HG02970 (cell line): ENCODE results near the gene ZNF628.

Source experiments
- ATAC-seq: cut with Tn5 transposase; IDR thresholded peaks from one replicate; pipeline ENCODE4 v1.9.1; 2021; ENCODE audit warnings: mild to moderate bottlenecking, moderate library complexity, moderate number of reproducible peaks; ENCODE audit not compliant: unreplicated experiment, low FRiP score

Gene ZNF628

DNA sequence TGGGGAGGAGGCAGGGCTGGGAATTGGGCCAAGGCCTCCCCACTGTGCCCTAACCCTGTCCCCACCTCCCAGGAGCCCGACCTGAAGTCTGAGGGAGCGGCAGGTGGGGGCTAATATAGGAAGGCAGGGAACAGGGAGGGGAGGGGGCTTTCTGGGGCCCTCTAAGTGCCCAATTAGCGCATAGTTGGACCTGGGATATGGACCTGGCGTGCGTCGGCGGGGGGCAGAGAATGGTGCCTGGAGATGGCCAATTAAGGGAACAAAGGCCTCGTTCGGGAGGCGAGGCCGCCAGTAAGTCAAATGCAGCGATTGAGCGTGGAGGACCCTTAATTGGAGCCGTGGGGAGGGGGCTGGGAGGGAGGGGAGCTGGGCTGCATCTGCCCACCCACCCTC, 11.8 kb upstream of the ZNF628 start, which contains the start of gene C19orf85:
Gene C19orf85, minus strand, starts transcription at position 90 of the 393 bp plus-strand sequence. CDS start 197 bp downstream, outside the sequence.
- no peak for ATAC-seq

DNA sequence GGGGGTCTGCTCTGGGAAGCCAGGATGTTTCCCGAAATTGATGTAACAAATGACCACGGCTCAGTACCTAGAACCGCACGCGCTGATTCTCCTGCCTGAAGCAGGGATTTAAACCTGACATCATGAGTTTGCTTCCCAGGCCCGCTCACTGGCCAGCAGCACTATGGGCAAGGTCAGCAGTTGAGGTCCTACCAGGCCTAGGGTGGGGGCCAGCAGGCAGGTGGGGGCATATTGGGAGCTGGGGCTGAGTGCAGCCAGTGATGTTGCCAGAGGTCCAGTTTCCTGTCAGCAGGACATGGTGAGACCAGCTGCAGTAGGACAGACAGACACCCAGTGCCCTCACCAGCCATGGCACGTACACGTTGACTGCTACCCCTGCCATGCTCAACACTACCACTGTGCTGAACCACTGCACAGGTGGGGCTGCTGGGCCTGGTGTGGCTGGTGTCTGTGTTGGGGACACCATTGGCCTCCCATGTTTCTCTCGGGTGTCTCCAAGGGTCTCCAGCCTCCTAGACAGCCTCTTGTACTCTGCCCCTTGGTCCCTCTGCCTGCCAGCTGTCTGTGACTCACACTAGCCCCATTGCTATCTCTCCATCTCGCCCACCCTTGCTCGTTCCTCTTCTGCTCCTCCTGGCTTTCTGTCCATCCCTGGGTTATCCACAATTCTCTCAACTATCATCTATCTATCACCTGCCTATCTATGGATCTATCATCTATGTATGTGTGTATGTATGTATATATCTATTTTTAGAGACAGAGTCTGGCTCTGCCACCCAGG, 10.8 kb upstream of the ZNF628 start:
- ATAC-seq = no peak

DNA sequence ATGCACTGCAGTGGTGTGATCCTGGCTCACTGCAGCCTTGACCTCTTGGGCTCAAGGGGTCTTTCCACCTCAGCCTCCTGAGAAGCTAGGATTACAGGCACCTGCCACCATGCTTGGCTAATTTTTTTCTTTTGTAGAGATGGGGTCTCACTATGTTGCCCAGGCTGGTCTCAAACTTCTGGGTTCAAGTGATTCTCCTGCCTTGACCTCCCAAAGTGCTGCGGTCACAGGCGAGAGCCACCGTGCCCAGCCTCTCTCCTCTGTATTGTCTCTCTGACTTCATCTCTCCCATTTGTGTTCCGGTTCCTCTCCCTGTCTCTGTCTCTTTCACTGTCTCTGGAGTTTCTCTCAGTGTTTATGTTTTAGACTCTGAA, 10.2 kb upstream of the ZNF628 start:
- no peak for ATAC-seq

DNA sequence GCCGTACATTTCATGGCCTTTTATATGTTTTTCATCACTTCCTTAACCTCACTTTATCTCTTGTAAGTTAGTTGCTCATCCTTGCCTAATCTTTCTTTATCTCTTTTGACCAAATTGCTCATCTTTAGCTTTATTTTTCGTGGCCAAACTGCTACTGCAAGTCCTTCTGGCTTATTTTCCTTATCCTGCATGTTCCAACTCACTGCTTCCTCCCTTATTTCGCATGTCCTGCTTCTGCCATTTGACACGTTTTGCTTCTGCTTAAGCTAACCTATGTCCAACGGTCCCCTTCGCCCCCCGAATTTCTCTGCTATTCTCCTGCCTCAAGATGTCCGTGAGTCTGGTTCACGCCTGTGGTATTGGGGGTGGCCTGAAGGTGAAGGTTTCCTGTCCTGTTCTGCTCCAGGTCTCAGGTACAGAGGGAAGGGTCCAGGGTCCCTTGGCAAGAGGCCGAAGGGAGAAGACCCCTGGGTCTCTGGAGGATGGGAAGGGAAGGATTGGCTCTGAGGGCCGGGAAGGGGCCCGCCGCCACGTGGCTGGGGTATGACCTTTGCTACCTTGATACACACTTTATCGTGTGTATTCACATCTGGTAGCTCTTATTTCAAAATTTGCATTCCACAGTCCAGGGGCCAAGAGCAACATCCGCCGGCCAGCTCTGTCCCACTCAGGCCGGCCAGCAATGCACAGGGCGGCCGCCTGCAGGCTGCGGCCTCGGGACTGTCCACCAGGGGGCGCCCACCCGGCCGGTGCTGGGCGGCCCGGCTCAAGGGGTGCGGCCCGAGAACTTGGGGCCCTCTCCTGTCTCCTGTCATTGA, 9.0 kb upstream of the ZNF628 start:
- ATAC-seq = no peak

DNA sequence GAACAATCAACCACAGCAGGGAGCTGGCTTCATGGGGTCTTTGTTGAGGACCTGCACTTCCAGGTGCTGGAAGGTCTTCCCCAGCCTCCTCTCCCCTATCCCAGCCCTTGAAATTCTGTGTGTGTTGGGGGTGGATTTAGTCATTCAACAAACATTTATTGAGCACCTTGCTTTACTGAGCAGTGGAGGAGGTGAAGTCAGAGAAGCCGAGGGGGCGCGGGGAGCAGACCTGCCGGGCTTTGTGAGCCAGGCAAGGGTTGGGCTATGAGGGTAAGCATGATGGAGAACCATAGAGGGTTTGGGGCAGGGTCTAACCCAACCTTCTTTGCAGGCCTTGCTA, 8.4 kb upstream of the ZNF628 start:
- ATAC-seq = no peak

DNA sequence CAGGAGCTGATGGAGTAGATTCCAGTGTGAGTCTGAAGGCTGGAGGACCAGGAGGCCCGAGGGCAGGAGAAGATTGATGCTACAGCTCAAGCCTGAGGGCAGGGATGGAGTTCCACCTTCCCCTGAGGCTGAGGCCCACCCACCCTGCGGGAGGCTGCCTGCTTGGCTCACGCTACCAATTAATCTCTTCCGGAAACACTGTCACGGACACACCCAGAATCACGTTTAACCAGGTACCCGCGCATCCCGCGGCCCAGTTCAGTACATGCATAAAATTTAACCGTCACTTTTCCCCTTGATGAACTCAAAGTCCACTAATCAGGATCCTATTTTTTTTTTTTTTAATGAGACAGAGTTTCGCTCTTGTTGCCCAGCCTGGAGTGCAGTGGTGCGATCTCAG, 5.2 kb upstream of the ZNF628 start:
- ATAC-seq = no peak

DNA sequence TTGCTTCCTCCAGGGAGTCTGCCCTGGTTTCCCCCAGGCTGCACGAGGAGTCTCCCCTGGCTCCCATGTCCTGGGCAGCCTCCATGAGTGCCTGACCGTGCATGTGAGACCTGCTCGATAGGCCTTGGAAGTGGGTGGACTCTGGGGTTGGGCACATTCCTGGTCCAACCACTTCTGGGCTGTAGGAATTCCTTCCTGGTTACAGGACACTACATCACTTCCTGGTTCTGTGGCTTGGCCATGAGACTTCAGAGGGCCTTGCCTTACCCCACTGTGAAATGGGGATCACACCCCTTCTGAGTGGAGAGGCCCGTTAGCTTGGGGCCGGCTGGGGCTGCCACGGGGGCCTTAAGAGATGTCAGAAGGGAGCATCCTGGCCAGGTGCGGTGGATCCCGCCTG, 4.0 kb upstream of the ZNF628 start:
- no peak for ATAC-seq

DNA sequence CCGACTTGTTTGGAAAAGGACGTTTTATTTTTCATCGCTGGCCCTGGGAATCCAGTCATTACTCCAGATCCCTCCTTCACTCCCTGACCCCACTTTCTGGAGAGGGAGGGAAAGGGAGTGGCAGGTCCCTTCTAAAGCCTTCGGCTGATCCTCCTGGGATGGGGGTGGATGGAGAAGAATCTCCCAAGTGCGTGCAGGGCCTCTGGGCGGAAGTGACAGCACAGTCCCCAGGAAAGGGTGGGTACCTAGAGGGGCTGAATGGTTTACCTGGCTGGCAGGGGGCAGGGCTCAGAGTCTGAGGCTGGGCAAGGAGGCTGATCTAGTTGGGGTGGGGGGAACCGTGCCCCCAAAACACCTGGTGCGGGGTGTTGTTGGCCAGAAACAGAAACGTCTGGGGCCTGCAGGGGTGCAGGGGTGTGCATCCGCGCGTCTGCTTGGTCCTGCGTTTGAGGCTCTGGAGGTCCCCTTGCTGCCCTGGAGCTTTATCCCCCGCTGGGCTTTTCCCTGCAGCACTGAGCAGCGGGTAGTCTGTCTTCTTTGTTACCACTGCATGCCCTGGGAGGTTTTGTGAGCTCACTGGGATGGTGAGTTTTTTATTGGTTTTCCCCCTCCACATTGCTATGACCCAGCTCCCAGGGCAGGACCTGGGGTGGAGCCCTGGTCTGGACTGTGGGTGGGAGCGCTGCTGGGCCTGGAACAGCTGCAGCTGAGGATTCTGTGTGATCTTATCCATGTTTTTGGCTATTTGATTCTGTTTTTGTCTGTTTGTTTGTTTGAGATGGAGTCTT, 3.0 kb upstream of the ZNF628 start:
- no peak for ATAC-seq

DNA sequence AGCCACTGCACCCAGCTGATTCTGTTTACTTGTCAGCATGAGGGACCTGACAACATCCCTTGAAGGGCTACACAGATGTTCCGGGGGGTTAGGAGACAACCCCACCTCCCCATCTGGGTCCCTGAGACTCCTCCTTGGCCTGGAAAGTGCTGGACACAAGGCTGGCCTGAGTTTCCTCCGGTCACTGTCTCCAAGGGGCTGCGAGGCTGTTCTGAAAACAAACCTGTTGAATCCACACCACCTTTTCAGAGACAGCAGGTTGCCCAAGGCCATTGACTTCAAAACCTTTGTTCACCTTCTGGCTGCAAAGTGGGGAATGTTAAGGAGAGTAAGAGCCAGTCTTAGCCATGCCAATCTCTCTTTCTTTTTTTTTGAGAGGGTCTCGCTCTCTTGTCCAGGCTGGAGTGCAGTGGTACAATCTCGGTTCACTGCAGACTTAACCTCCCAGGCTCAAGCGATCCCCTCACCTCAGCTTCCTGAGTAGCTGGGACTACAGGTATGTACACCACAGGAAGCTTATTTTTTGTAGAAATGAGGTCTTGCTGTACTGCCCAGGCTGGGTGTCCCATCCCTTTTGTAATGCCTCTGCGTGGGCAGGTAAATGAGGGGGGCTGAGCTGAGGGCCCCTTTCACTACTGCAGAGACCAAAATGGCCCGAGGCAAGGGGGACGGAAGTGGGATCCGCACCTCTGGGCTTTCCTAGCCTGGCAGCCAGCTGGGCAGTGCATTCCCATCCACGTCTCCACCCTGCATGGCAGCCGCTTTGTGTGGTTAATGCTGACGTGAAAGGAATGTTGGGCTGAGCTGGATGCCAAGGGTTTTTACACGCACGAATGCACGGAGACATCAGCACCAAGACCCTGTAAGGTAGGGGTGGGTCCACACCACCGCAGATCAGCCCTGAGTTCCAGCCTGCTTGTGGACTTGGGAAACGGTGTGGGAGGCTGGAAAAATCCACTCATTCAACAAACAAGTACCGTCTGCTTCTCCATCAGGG, 1.9 kb upstream of the ZNF628 start:
- no peak for ATAC-seq

DNA sequence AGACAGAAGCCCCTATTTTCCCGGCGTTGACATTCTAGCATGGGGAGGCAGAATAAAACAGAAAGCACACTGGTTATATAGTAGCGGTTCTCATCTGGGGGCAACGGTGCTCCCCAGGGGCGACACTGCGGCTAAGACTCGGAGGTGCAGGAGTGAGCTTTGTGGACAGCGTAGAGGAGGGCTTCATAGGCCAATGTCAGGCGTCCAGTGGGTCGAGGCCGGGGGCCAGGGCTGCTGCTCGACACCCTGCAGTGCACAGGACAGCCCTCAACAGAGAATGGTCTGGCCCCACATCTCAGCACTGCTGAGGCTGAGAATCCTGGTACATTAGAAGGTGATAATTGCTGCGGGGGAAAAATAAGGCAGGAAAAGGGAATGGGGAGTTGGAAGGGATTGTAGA, 1.5 kb downstream of the ZNF628 start:
- no peak for ATAC-seq

DNA sequence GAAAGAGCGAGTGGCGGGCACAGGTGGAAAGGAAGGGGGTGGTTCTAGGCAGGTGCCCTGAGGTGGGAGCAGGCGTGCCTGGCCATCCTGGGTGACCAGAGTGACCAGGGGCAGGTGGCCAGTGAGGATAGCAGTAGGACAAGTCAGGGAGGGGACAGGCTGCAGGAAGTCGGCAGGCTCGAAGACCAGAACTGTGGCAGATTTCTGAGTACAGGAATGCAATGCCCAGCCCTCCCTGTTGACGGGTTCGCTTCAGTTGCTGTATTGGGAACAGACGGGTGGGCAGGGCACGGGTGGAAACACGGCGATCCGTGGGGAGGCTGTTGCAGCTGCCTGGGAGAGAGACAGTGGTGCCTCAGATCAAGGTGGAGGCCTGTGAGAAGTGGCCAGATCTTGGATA, 1.9 kb downstream of the ZNF628 start:
- ATAC-seq = no peak

DNA sequence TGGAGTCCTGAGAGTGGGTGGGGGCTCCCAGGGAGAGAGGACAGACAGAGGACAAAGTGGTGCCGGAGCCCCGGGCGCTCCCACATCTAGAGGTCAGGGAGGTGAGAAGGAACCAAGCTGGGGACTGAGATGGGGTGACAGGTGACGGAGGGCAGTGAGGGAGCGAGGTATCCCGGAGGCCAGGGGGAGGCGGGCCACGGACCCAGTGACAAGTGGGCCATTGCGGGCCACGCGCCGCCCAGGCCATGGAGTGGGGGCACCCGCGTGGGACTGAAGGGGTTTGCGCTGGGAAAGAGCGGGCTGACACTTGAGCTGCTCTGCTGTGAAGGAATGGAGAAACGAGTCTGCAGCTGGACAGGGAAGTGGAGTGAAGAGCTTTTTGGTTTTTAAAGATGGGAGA, 2.6 kb downstream of the ZNF628 start:
- ATAC-seq = no peak

DNA sequence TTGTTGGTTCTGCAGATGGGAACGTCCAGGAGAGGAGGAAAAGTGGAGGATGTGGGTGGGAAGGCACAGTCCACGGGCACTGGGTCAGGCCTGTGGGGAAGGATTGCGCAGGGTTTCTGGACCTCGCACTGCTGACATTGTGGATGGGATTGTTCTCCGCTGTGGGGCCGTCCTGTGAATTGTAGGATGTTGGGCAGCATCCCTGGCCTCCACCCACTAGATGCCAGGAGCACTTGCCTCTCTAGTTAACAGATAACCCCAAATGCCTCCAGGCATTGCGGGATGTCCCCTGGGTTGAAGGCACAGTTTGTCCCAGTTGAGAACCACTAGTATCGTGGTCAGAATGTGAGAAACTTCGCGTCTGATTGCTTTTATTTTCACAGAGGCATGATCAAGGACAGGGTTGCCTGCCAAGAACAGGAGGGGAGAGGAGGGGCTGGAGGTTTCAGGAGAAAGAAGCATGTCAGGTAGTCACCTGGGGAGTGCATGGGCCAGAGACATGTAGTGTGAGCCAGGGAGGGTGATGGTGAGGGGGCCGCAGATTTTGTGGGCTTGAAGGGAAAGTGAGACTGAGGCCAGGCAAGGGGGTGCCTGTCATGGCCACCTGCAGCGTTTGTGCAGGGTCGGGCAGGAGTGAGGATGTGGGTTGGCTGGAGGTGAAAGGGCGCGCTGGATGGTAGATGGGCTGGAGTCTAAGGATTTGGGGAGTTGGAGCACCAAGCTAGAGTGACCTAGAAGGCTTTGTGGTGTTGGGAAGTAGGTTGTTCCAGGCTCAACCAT, 3.2 kb downstream of the ZNF628 start:
- no peak for ATAC-seq

DNA sequence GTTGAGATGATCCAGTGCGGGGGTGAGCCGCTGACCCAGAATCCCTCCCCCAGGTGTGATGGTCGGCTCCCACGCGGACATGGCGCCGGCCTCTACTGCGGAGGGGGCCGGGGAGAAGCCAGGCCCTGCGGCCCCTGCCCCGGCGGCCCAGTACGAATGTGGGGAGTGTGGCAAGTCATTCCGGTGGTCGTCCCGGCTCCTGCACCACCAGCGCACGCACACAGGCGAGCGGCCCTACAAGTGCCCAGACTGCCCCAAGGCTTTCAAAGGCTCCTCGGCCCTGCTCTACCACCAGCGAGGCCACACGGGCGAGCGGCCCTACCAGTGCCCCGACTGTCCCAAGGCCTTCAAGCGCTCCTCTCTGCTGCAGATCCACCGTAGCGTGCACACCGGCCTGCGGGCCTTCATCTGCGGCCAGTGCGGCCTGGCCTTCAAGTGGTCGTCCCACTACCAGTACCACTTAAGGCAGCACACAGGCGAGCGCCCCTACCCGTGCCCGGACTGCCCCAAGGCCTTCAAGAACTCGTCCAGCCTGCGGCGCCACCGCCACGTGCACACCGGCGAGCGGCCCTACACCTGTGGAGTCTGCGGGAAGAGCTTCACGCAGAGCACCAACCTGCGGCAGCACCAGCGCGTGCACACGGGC, 4.9 kb downstream of the ZNF628 start:
- no peak for ATAC-seq

DNA sequence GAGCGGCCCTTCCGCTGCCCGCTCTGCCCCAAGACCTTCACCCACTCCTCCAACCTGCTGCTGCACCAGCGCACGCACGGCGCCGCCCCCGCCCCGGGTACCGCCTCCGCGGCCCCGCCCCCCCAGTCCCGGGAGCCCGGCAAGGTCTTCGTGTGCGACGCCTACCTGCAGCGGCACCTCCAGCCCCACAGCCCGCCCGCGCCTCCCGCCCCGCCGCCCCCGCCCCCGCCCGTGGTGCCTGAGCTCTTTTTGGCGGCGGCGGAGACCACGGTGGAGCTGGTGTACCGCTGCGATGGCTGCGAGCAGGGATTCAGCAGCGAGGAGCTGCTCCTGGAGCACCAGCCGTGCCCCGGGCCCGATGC, 5.4 kb downstream of the ZNF628 start:
- ATAC-seq = no peak

DNA sequence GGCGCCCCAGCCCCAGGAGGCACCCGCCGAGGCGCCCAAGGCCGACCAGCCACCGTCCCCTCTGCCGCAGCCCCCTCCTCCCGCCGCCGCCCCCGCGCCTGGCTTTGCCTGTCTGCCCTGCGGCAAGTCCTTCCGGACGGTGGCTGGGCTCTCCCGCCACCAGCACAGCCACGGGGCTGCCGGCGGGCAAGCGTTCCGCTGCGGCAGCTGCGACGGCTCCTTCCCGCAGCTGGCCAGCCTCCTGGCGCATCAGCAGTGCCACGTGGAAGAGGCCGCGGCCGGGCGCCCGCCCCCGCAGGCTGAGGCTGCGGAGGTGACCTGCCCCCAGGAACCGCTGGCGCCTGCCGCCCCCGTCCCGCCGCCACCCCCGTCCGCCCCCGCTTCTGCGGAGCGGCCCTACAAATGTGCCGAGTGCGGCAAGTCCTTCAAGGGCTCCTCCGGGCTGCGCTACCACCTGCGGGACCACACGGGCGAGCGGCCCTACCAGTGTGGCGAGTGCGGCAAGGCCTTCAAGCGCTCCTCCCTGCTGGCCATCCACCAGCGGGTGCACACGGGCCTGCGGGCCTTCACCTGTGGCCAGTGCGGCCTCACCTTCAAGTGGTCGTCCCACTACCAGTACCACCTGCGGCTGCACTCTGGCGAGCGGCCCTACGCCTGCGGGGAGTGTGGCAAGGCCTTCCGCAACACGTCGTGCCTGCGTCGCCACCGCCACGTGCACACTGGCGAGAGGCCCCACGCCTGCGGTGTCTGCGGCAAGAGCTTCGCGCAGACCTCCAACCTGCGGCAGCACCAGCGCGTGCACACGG, 5.9 kb downstream of the ZNF628 start:
- no peak for ATAC-seq

DNA sequence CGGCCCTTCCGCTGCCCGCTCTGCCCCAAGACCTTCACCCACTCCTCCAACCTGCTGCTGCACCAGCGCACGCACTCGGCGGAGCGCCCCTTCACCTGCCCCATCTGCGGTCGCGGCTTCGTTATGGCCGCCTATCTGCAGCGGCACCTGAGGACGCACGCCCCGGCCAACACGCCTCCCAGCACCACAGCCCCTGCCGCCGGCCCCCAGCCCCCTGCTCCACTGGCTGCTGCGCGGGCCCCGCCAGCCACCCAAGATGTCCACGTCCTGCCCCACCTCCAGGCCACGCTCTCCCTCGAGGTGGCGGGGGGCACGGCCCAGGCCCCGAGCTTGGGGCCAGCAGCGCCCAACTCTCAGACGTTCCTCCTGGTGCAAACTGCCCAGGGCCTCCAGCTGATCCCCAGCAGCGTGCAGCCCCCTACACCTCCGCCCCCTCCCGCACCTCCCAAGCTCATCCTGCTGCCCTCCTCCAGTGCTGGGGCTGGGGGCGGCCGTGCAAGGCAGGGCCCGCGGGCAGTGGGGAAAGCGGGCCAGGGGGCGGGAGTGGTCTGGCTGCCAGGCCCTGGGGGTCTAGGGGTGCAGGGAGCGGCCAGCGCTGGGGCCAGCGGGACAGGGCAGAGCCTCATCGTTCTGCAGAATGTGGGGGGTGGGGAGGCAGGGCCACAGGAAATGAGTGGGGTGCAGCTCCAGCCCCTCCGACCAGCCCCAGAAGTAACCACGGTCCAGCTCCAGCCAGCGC, 6.7 kb downstream of the ZNF628 start:
- no peak for ATAC-seq
